T-helper 1 cell treated with Interleukin-12 subunit alpha and Interleukin-12 subunit beta and Interleukin-4 antibody, amounts not matched to agents 30 ng/mL and 1 ng/mL, for 36 hours (primary cell): Measurements from ENCODE around the gene MIA3. TPM values are rescaled to one million over a fixed set of nuclear protein-coding genes. Genes with fewer than 3 reads are reported as not detected.

Source experiments
- intact Hi-C: fragments of 100-400 bp; cut with micrococcal nuclease; formaldehyde crosslinking; loops from one replicate; pipeline ENCODE4 v1.15.1; 2024
- total RNA-seq: library from RNA; stranded (reverse); gene quantifications from 2 replicates; pipeline ENCODE4 v1.2.3, GENCODE V29; 2022

Gene MIA3
- total RNA-seq, 1 donor from 2014 or later, result 57.6 TPM

DNA sequence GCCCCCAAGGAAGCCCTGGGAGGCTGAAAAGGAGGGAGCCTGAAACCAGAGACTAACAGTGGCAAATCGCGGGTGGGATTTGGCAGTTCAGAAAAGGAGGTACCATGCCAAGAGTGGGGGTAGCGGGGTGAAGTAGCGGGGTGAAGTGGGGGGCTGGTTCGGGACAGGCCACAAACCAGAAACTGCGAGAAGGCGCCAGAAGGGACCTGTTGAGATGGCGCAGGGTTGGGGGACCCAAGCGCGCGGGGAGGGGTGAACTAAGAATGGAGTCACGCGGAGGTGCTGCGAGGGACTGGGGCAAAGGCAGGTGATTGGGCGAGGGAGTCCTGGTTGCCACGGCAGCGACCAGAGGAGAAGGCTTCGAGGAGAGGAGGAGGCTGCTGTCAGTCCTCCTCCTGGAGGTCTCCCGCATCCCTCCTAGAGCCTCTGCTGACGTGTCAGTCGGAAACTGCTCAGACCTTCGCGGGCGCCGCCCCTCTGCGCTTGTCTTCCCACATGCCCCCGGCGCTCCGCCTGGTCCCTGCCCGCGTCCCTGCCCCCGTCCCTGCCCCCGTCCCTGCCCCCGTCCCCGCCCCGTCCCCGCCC, 438 bp upstream of the MIA3 start:
- intact Hi-C loops, result loop anchor here (1.0 to 10.0 kb wide), 7 partner anchors 27 to 875 kb away; partner anchors contain the start of genes DISP1, DUSP10 and TAF1A

DNA sequence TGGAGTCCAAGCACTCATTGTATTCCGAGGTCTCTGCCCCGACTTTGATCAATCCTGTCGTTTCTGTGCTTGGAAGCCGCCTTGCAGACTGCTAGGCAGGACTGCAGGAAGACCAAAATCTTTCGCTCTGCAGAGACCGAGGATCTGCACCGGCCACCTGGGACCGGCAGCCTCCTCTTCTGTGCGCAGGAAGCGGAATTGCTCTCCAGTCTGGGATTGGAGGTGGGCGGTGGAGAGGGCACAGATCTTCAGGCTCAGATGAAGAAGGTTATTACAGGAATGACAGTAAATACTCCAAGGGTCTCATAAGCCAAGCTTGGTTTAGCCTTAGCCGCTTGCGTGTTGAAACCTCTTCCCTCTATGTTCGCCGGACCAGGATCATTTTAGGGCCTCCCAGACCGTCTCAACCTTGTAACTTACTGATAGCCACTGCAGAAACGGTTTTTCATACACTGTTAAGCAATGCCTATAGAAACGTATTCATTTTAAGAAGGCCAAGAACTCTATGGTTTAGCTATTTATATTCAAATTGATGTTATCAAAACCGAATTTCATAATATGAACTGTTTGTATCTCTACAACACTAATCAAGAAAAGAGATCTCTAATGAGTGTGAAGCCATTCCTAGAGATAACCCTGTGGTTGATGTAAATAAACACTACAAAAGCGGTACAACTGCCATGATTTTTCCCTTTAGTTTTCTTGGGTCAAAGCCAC, 1.1 kb downstream of the MIA3 start:
- intact Hi-C loops, result loop anchor here (1.0 to 10.0 kb wide), 3 partner anchors 15 to 524 kb away; partner anchors contain the start of genes DISP1 and TLR5

DNA sequence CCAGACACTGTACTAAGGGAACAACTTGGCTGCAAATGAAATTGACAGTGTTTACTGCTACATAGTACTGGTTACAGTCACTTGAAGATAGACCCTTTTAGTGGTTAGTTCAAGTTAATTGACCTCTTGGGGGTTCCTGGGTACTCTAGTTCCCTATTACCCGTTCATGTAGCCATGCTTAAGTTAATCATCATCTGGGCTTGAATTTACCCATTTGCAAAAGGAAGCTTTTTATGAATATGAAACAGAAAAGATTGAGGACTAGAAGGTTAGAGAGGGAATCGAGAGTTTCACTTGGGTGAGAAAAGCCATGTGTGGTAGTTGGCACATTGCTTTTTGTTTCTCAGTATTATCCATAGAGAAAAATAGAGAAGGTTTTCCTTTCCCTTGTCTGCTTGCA, 2.7 kb downstream of the MIA3 start:
- intact Hi-C loops, result no loop called here

DNA sequence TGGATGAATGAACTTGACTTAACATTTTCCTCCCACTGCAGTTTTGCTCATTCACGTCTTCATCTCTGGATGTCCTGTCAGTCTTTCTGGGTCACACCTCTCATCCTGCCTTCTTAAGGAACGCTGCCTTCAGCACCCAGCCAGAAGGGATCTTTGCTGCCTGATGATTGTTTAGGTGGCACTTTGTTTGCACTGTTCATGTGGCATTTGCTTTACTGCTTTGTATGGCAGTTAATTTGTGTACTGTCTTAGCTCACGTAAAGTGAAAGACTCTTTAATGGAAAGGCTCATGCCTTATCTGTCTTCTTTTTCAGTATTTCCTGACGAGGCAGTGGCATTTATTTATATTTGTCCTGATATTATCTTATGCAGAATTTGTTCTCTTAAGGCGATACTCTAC, 4.9 kb downstream of the MIA3 start:
- intact Hi-C loops, result no loop called here

DNA sequence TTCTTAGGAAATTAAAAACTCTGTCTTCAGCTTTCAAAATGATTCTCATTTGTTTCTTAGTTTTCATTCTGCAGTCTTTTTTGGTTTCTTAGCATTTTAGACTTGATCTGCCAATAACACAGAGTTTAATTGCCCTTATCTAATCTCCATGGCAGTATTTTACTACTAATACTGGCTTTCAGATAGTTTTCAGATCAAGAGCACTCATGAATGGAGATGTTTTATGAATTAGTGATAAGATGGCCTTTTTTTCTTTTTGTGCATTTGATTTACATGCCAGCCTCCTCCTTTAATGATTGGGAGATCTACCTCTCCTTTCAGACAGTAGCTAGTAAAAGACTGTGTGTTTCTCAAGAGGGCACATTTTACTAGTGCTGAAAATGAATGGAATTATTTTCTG, 5.6 kb downstream of the MIA3 start:
- intact Hi-C loops, result no loop called here

DNA sequence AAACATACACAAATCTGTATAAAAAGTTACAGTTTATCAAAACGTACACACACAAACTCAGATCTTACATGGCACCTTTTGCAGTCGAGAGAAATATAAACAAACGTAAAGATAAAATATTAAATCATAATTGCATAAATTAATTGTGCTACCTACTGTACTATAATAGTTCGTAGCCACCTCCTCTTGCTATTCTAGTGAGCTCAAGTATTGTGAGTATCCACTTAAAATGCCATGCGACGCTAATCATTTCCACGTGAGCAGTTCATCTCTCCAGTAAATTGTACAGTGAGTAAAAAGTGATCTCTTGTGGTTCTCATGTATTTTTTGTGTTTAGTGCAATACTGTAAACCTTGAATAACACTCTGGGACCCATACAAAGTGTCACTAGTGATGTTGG, 6.3 kb downstream of the MIA3 start:
- intact Hi-C loops, result no loop called here

DNA sequence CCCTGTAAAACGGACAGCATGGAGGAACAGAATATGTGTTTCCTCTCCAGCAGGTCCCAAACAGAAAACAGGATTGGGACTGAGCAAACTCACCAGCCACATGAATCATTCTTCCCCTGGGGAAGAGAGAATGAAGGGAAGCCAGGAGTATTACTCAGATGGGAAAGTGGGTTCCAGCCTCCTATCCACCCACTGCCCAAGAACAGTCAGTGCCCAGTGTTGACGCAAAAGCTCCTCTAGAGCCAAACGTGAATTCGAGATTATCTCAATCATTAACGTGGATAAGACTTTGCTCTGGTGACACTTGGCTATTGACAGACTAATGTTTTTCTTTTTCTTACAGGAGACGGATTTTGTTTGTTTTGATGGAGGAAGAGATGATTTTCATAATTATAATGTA, 9.3 kb downstream of the MIA3 start:
- intact Hi-C loops, result no loop called here

DNA sequence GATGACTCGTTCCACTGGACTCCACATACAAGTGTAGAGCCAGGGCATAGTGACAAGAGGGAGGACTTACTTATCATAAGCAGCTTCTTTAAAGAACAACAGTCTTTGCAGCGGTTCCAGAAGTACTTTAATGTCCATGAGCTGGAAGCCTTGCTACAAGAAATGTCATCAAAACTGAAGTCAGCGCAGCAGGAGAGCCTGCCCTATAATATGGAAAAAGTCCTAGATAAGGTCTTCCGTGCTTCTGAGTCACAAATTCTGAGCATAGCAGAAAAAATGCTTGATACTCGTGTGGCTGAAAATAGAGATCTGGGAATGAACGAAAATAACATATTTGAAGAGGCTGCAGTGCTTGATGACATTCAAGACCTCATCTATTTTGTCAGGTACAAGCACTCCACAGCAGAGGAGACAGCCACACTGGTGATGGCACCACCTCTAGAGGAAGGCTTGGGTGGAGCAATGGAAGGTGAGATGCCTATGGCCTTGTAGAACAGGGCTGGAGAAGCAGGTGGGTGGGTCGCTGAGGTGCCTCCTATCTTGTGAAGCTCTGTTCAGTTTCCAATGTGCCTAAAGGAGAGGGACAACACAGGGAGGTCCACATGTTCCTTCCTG, 12.1 kb downstream of the MIA3 start:
- intact Hi-C loops, result no loop called here

DNA sequence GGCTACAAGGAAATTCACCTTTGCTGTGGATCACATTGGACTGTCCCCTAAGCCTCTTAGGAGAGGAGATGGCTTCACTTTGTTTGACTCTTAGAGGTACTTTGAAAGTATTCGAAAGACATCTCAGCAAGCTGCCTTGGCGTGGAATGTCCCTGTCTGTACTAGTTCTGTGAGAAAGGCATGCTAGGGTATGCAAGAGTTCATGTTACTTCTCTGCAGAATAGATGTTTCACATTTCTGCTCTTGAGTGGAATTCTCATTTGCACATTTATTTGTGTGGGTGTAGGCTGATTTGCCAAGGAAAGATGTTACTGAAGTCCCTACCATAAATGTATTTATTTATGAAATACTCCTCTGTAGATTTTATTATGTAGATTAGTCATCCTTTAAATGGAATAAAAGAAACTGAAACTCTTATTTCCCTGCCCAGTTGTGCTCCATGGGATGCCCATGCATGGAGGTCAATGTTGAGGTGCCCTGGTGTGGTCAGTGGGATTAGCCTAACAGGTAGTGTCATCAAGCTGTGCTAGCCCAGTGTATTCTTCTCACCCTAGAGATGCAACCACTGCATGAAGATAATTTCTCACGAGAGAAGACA, 13.8 kb downstream of the MIA3 start:
- intact Hi-C loops, result no loop called here

DNA sequence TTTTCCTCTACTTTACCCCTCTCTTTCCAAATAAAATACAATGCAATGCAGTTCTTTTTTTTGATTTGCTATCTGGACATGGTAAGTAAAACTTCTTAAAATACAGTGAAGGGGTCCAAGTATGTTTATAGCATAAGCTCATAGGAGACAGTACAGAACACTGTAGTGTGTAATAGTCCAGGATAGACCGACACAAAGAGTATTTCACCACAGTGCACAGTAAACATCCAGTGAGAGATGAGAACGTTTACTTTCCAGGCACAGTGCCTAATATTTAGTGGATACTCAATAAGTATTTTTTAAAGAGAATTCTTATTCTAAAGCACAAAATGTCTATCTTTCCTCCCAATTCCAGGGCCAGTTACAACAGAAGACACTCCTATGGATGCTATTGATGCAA, 14.9 kb downstream of the MIA3 start:
- intact Hi-C loops, result no loop called here

DNA sequence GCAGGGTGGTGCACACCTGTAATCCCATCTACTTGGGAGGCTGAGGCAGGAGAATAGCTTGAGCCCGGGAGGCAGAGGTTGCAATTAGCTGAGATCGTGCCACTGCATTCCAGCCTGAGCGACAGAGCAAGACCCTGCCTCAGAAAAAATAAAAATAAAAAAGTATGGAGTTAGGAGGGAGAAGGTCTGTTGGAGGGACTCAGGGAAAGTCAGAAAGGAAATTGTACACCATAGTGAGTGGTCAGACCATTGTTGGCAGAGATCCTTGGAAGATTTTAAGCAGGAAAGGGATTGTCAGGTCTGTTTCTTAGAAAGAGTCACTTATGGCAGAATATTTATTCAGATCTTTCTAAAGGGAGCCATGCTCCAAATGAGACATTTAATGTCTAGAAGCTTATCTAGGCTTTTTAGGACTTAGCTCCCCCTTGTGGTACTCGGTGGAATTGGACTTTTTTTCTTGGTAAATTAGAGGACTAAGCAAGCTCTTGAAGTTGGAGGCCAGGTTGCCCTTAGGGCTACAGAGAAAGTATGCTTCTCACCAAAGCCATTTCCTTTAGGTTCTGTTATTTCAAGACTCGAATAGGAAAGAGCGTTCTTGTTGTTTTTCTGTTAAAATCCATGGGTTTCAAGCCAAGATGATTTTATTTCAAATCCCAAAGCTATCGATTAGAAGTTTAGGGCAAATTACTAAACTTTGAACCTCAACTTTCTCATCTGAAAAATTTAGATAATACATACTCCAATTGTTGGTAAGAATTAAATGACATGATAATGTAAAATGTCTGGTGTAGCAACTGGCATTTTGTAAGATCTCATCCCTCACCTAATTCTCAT, 16.5 kb downstream of the MIA3 start:
- intact Hi-C loops, result loop anchor here (1.0 kb wide), 6 partner anchors 10 to 538 kb away; partner anchors contain the start of gene TAF1A

DNA sequence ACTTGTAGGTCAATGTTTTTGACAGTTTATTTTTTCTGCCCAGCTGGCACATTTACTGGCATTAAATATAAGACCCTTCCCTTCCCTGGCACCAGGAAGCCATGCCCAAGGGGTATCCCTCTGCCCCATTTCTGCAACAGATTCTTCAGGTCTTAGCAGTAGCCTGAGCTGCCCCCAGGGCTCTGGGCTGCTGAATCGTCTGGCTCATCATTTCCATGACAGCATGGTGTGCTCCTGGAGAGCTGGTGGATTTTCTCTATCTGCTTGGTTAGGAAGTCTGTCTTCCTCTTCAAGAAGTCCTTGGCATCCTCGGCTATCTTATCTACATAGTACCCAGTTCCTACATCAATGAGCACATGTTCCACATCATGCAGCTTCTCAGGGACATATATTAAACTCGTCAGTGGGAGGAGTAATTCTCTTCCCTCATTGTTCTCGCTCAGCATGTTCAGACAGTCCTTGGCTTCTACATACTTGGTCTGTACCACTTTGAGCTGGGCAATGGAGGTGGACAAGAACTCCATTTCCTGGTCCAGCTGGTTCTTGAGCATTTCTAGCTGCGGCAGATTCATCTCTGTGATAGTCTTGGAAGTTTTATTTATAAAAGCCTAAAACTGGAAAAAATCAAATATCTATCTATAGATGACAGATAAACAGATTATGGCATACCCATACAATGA, 23.5 kb downstream of the MIA3 start:
- intact Hi-C loops, result loop anchor here (5.0 kb wide), 3 partner anchors 914 to 1981 kb away; partner anchors contain the start of gene CNIH4

DNA sequence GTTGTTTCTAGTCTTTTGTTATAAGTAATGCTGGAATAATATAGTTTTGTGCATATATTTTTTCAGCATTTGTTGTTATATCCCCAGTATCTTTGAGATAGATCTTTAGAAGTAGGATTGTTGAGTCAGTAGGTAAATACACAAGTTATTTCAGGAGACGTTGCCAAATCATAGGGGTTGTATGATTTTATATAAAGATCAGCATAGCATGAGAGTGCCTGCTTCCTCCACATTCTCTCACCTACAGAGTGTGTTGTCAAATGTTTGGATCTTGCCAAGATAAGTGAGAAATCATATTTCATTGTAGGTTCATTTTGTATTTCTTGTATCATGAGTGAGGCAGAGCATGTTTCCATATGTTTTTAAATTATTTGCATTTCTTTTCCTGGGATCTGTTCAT, 24.6 kb downstream of the MIA3 start:
- intact Hi-C loops, result loop anchor here (5.0 kb wide), 3 partner anchors 915 to 1980 kb away; partner anchors contain the start of gene CNIH4

DNA sequence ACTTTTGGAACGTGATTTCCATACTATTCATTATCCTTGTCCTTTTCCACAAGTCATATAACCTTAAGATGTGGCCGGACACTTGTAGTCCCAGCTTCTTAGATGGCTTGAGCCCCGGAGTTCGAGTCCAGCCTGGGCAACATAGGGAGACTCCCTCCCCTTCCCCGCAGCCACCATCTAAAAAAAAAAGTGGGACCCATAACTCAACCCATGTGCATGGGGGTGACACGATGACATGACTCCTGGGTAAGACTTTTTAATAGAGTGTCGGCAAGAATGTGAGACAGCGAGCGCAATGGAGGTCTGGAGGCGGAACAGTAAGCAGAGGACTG, 25.7 kb downstream of the MIA3 start:
- intact Hi-C loops, result loop anchor here (5.0 kb wide), 3 partner anchors 916 to 1979 kb away; partner anchors contain the start of gene CNIH4

DNA sequence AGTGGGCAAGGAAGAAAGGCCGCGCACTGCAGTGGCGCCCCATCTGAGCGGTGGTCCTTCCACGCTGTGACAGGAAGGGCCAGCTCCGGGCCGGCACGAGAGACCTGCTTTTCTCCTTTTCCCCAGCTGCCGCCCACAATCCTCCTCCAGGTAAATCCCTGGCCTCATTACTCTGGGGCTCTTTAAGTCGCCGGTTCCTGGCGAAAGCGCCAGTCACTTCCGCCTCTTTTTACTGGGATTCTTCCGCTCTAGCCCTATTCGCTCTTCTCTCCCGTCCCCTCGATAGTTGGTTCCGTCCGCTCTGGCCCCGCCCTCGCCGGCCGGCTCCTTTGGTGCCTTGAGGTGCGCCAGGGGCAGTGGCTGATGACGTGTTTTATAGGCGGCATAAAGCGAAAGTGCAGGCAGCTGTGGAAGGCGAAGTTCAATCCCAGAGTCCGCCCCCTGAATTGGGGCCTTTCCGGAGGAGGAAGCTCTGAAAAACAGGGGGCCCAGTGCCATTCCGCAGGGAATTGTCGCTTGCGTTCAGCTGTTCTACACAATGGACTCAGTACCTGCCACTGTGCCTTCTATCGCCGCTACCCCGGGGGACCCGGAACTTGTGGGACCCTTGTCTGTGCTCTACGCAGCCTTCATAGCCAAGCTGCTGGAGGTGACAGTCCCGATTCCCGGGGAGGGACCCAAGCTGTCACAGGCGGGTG, 26.2 kb downstream of the MIA3 start:
- intact Hi-C loops, result loop anchor here (1.0 to 5.0 kb wide), 14 partner anchors 9 to 1978 kb away; partner anchors contain the start of genes CNIH4, DISP1, DUSP10 and TAF1A

DNA sequence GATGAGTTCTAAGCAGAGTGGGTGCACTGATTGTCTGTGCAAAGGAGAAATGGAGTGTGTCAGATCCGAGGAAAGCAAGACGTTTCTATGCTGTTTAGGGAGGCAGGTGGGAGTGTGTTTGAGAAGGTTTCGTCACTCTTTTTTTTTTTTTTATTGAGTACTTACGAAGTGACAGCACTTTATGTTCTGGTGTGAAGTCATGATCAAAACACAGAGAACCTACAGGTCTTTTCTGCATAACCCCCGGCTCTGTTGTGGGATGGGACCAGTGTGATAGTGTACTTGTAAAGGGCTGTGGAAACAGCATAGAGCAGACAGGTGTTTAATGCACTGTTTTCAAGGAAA, 26.7 kb downstream of the MIA3 start:
- intact Hi-C loops, result loop anchor here (1.0 to 5.0 kb wide), 14 partner anchors 9 to 1978 kb away; partner anchors contain the start of genes CNIH4, DISP1, DUSP10 and TAF1A

DNA sequence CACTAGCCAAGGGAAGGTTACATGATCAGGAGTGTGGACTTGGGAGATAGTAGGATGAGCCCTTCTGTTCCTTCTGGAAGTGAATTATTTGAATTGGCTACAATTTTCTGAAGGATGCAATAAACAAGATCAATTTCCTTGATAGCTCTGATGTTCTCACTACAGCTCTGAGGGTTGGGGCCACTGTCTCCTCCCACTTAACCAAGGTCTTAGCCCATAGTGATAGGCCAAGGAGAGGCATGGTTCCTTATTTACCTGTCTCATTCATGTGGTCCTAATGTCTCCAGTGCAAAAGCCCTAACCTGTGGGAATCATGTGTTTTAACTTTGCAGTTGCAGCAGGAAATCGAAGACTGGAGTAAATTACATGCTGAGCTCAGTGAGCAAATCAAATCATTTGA, 34.8 kb downstream of the MIA3 start:
- intact Hi-C loops, result loop anchor here (1.0 to 10.0 kb wide), 4 partner anchors 8 to 1782 kb away; partner anchors contain the start of genes CAPN2 and WDR26

DNA sequence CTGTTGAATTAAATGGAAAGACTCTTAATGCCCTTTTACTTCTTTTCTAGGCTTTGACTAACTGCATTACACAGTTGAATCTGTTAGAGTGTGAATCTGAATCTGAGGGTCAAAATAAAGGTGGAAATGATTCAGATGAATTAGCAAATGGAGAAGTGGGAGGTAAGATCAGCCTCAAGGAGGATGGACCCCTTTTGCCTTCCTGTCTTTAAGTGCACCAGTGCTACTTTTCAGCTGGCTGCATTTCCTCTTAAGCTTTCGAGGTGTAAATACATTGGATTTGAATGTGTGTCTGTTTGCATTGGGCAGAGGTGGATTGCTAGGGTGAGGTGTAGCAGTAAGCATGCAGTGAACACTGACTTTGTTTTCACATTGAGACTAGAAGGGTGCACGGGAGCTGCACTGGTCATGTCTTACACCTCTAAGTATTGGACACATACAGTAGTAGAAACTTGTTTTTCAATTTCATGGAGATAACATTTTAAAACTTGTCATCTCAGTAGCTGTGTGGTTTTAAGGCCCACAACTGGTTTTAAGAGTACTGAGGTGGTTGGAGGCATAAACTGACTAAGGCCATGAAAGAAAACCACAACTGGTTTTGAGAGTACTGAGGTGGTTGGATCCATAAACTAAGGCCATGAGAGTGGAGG, 35.4 kb downstream of the MIA3 start:
- intact Hi-C loops, result loop anchor here (1.0 to 10.0 kb wide), 4 partner anchors 9 to 1781 kb away; partner anchors contain the start of genes CAPN2 and WDR26

DNA sequence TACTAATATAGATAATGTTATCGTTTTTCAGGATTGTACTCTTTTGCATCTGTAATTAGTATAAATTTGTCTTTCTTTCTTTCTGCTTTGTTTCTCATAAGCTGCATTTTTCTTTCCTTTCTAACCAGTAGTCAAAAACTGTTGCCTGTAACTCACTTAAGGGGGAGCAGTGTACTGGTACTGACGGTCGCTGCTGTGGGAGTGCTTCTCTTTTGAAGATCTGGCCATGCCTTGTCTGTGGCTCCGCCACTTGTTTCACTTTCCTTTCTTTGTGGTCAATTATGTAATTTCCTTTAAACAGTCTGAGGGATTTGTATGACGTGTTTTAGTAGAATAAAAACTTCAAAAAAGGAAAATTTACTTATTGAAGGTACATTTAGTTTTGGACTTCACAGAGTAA, 37.0 kb downstream of the MIA3 start:
- intact Hi-C loops, result loop anchor here (1.0 to 10.0 kb wide), 5 partner anchors 56 to 1780 kb away; partner anchors contain the start of genes CAPN2, TAF1A and WDR26
